Measurements from ENCODE around the gene CIRBP. TPM values are rescaled to one million over a fixed set of nuclear protein-coding genes. Genes with fewer than 3 reads are reported as not detected.

The CIRBP gene
- total and polyA plus RNA-seq, 2 of the 13 experiments (the other 11 are each of a cell fraction or from before 2014, with no cell fraction given) = 133 to 140 TPM

GRCh38 chr19:1253514-1254080, 15.5 kb upstream of the CIRBP start (continued):
- TF ChIP-seq ZNF276 (CRISPR knock-in tag; IDR thresholded peaks at IDR 0.05; ENCODE audit: low read depth) (no peak), ZSCAN22 (CRISPR knock-in tag; IDR thresholded peaks at IDR 0.05) (no peak), ZBTB2 (CRISPR knock-in tag; IDR thresholded peaks at IDR 0.05; ENCODE audit: low read depth) (no peak), SALL2 (CRISPR knock-in tag; IDR thresholded peaks at IDR 0.05) (no peak), ZIK1 (CRISPR knock-in tag; IDR thresholded peaks at IDR 0.05; ENCODE audit: borderline replicate concordance, low read depth) (no peak), PHF5A (CRISPR knock-in tag; IDR thresholded peaks at IDR 0.05; ENCODE audit: low read depth, unreplicated experiment) (no peak), SOX13 (IDR thresholded peaks at IDR 0.05) (peak; percentile 58; the same call in 1 of the 2 replicates), SOX13 (CRISPR knock-in tag; conservative IDR thresholded peaks at IDR 0.05 in 1 of 2, IDR thresholded peaks at IDR 0.05 in 1 of 2) (peak; percentile 76 to 91), SRSF9 (IDR thresholded peaks at IDR 0.05; ENCODE audit: borderline replicate concordance, insufficient read depth, low read depth, low read length, poor library complexity, severe bottlenecking) (no peak), TCF7 (IDR thresholded peaks at IDR 0.05; ENCODE audit: low read depth) (peak; percentile 54), ADNP (CRISPR knock-in tag; IDR thresholded peaks at IDR 0.05) (no peak), ZBTB1 (CRISPR knock-in tag; IDR thresholded peaks at IDR 0.05; ENCODE audit: borderline replicate concordance) (no peak), ATF3 (CRISPR knock-in tag; IDR thresholded peaks at IDR 0.05) (peak; percentile 7; the same call in 1 of the 2 replicates), TRIM22 (IDR thresholded peaks at IDR 0.05) (no peak), MTA1 (CRISPR knock-in tag; IDR thresholded peaks at IDR 0.05; ENCODE audit: borderline replicate concordance) (0 out of 2 replicates have a peak, but pooled peaks have one; percentile 25), TCF12 (IDR thresholded peaks at IDR 0.05) (no peak), TCF12 (CRISPR knock-in tag; IDR thresholded peaks at IDR 0.05) (0 out of 2 replicates have a peak, but pooled peaks have one; percentile 67), ZBTB33 (CRISPR knock-in tag; IDR thresholded peaks at IDR 0.05) (no peak), ZNF777 (CRISPR knock-in tag; IDR thresholded peaks at IDR 0.05) (no peak), KDM5A (IDR thresholded peaks at IDR 0.05; ENCODE audit: borderline replicate concordance, low read length) (no peak), SOX6 (IDR thresholded peaks at IDR 0.05) (no peak), SOX6 (CRISPR knock-in tag; IDR thresholded peaks at IDR 0.05) (peak; percentile 73; the same call in 1 of the 2 replicates), JUN (CRISPR knock-in tag; IDR thresholded peaks at IDR 0.05) (no peak; the same call in 1 of the 2 replicates), ZNF562 (CRISPR knock-in tag; IDR thresholded peaks at IDR 0.05; ENCODE audit: borderline replicate concordance) (no peak), ZNF367 (CRISPR knock-in tag; IDR thresholded peaks at IDR 0.05; ENCODE audit: borderline replicate concordance) (no peak)

Measured in HepG2 (cell line).